ENCODE data around the gene CDKAL1. TPM values are rescaled to one million over a fixed set of nuclear protein-coding genes. Genes with fewer than 3 reads are reported as not detected.

CDKAL1 gene
- total RNA-seq, 4 donors from 2014 or later, result 11.8 to 21.4 (median 13.8) TPM

DNA sequence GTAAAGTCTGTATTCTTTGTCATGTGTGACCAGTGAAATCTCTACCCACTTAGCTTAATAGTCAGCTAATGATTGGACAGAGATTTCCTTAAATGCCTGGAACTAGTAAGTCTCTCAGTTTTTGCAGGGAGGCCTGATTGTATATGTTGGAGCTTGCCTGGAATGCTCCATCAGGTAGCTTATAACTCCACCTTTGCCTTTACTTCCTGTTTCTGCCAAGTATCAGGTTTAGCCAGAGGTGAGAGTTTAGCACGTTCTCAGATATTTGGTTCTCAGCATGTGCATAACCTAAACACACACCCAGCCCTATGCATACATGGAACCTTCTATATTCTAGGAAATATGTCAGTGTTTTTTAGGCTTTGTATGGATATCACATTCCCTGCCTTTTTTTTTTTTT is 435.3 kb downstream of the CDKAL1 start:
- DNase-seq (ENCODE audit: low spot score), result no peak
- TF ChIP-seq, protein P1, sequence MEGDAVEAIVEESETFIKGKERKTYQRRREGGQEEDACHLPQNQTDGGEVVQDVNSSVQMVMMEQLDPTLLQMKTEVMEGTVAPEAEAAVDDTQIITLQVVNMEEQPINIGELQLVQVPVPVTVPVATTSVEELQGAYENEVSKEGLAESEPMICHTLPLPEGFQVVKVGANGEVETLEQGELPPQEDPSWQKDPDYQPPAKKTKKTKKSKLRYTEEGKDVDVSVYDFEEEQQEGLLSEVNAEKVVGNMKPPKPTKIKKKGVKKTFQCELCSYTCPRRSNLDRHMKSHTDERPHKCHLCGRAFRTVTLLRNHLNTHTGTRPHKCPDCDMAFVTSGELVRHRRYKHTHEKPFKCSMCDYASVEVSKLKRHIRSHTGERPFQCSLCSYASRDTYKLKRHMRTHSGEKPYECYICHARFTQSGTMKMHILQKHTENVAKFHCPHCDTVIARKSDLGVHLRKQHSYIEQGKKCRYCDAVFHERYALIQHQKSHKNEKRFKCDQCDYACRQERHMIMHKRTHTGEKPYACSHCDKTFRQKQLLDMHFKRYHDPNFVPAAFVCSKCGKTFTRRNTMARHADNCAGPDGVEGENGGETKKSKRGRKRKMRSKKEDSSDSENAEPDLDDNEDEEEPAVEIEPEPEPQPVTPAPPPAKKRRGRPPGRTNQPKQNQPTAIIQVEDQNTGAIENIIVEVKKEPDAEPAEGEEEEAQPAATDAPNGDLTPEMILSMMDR (IDR thresholded peaks at IDR 0.05), result no peak
- ATAC-seq (ENCODE audit: low FRiP score), result no peak

DNA sequence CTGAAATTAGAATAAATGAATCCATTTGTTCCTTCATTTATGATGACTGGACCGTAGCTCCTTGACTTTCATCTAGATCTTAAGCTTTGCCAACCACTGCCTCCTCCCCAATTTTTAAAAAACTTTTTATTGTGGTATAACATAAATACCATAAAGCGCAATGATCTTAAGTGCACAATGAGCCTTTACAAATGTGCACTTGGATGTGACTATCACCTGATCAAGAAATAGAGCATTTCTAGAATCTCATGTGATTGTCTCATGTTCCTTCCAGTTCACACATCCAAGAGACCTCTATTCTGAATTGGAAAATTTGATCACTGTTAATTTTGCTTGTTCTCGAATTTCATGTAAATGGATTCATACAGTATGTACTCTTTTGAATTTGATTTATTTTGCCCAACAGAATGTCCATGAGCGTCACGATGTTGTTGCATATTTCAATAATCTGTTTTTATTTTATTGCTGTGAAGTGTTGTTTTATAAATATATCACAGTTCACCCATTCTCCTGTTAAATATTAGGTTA is 442.2 kb downstream of the CDKAL1 start:
- DNase-seq (ENCODE audit: low spot score) (no peak), ATAC-seq (ENCODE audit: low FRiP score) (no peak)
- TF ChIP-seq, protein P1 (IDR thresholded peaks at IDR 0.05), result no peak

DNA sequence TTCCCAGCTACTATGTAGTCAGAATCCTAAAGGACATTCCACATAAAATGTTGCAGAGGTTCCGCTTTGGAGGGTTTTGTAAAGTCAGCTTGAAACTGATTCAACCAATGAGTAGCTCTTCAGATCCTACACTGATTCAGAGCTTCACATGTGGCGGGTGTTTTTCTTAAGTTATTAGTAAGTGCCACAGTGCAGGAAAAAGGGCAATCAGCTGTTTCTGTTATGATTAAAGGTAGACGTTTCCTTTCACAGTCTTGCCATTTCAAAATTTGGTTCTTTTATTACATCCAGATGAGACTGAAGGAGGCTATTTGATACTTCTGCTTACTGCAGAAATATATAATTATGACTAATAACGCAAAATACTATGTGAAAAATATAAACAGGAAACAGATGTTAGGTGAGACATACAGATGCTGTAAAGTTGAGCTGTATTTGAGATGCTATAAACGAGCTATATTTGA is 443.9 kb downstream of the CDKAL1 start:
- no peak for DNase-seq (ENCODE audit: low spot score)
- TF ChIP-seq, protein P1 (IDR thresholded peaks at IDR 0.05), result no peak
- no peak for ATAC-seq (ENCODE audit: low FRiP score)

DNA sequence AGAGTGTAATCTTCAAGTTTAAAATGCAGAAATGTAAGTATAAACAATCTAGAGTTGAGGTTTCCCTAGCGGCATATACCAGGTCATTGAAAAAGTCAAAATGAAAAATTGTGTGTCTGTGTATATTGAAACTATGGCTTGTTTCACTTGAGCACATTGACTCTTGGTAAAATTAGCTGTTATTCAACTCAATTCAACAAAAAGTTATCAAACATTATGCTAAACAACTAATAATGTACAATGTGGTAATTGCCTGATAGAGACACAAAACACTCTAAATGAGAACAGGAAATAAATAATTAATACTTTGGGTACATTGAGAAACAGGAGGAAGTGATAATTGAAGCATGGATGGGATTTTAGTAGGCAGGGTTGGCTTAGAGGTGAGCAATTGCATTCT is 444.8 kb downstream of the CDKAL1 start:
- ATAC-seq (ENCODE audit: low FRiP score), result no peak

DNA sequence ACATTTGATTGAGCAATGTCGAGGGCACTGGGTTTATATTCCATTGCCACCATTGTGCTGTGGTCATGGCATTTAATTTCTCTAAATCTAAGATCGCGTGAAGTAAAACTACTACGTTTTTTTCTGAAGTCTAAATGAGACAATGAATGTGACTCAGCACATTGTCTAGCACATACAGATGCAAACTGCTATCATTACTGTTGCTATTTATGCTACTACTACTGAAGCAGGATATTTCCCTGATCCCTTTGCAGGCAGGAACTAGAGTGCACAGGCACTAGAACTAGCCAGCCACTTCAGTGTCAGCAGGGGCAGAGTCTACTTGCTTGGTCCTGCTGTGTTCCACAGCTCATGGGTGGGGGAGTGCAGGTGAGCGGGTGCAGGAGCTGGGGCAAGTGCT is 449.7 kb downstream of the CDKAL1 start:
- no peak for ATAC-seq (ENCODE audit: low FRiP score)
- no peak for DNase-seq (ENCODE audit: low spot score)
- TF ChIP-seq, protein P1 (IDR thresholded peaks at IDR 0.05), result no peak

More for the DNA sequence above, 444.8 kb downstream of the CDKAL1 start:
- no peak for DNase-seq (ENCODE audit: low spot score)
- TF ChIP-seq, protein P1 (IDR thresholded peaks at IDR 0.05), result no peak

DNA sequence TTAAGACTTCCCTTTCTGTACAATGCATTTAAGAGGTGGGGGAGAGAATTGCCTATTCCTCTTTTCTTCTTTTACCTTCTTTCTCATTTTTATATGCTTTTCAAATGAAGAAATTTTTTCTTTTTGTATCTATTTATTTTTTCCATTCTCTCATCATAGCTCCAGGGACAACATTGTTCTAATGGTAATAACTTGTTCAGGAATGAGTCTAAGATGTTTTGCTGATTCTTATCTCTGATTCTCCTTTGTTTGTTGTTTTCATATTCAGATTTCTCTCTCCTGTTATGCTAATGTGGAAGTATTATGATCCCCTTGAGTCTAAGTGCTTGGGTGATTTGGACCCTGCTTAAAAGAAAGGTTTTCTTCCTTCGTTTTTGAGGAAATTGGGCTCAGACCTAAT is 451.6 kb downstream of the CDKAL1 start:
- TF ChIP-seq, protein P1 (IDR thresholded peaks at IDR 0.05), result no peak
- ATAC-seq (ENCODE audit: low FRiP score), result no peak

DNA sequence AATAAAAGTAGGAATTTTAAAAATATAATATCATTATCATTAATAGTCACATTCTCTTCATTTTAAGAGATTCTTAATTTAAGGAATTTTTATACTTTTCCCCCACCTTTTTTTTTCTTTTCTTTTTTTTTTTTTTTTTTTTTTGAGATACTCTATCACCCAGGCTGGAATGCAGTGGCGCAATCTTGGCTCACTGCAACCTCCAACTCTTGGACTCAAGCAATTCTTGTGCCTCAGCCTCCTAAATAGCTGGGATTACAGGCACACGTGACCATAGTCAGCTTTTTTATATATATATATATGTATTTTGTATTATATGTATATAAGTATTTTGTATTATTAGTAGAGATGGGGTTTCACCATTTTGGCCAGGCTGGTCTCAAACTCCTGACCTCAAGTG is 457.7 kb downstream of the CDKAL1 start:
- DNase-seq (ENCODE audit: low spot score) (no peak), ATAC-seq (ENCODE audit: low FRiP score) (no peak)
- TF ChIP-seq, protein P1 (IDR thresholded peaks at IDR 0.05), result no peak

More for the DNA sequence above, 451.6 kb downstream of the CDKAL1 start:
- no peak for DNase-seq (ENCODE audit: low spot score)

Measured in omental fat pad (tissue), 4 donors.